Natural killer cell (primary cell): ENCODE data around the gene RIC1. TPM values are rescaled to one million over a fixed set of nuclear protein-coding genes. Genes with fewer than 3 reads are reported as not detected.

ENCODE experiments used
- ATAC-seq, 3 donors: fragments of 150-1000 bp in 2 of 3; fragments of 200-7000 bp in 1 of 3; cut with Tn5 transposase; 1 replicate in 1 of 3; 2 replicates in 2 of 3; pipeline ENCODE4 v1.10.0; 2021; ENCODE audit warnings: mild to moderate bottlenecking in 2 of 3, moderate library complexity in 2 of 3
- DNase-seq, 2 donors: peaks; one replicate each; pipeline versions ENCODE4 v3.0.0 to v3.0.0-alpha.2; 2013 to 2021; ENCODE audit warnings: mixed read lengths in 1 of 2
- H3K27ac ChIP-seq: one replicate; pipeline ENCODE4 v1.5.1; 2013; ENCODE audit warnings: mild to moderate bottlenecking, low read length
- H3K27me3 ChIP-seq: one replicate; pipeline ENCODE4 v1.6.1; 2013; ENCODE audit warnings: low read length; ENCODE audit not compliant: control insufficient read depth, insufficient read depth
- H3K36me3 ChIP-seq: one replicate; pipeline ENCODE4 v1.6.1; 2013; ENCODE audit warnings: low read length; ENCODE audit not compliant: control insufficient read depth, insufficient read depth
- H3K4me1 ChIP-seq: one replicate; pipeline ENCODE4 v1.6.1; 2013; ENCODE audit warnings: low read length; ENCODE audit not compliant: control insufficient read depth, insufficient read depth
- H3K4me3 ChIP-seq: one replicate; pipeline ENCODE4 v1.5.1; 2013; ENCODE audit warnings: low read length
- H3K9me3 ChIP-seq: one replicate; pipeline ENCODE4 v1.6.1; 2013; ENCODE audit warnings: low read length; ENCODE audit not compliant: control insufficient read depth, insufficient read depth
- H3K27ac Mint-ChIP-seq, 2 donors: one replicate each; pipeline ENCODE4 v1.8.0; 2022; ENCODE audit warnings: mild to moderate bottlenecking in 2 of 2, mixed read lengths in 2 of 2, moderate library complexity in 1 of 2
- H3K27me3 Mint-ChIP-seq, 2 donors: one replicate each; pipeline ENCODE4 v1.8.0; 2022; ENCODE audit warnings: low read depth in 2 of 2, mixed read lengths in 2 of 2
- H3K36me3 Mint-ChIP-seq: one replicate; pipeline ENCODE4 v1.8.0; 2022; ENCODE audit warnings: mixed read lengths
- H3K4me1 Mint-ChIP-seq, 2 donors: one replicate each; pipeline ENCODE4 v1.8.0; 2022; ENCODE audit warnings: mixed read lengths in 2 of 2
- H3K4me3 Mint-ChIP-seq: one replicate; pipeline ENCODE4 v1.8.0; 2022; ENCODE audit warnings: mild to moderate bottlenecking, moderate library complexity, mixed read lengths
- H3K9me3 Mint-ChIP-seq, 2 donors: one replicate each; pipeline ENCODE4 v1.8.0; 2022; ENCODE audit warnings: mixed read lengths in 2 of 2
- WGBS: methylation state at CpG from one replicate; pipeline ENCODE4 v1.1.7; 2013; ENCODE audit warnings: missing lambda C conversion rate; ENCODE audit not compliant: insufficient coverage; 5-methylcytosine and 5-hydroxymethylcytosine counted together
- intact Hi-C: fragments of 100-400 bp; cut with micrococcal nuclease; formaldehyde crosslinking; loops from one replicate; pipeline ENCODE4 v1.14.2; 2022
- total RNA-seq, 4 donors: library from RNA; stranded (reverse); fragments of 120-200 nt in 1 of 4; gene quantifications; one replicate each; pipeline versions ENCODE4 v1.2.3 to v1.2.4, GENCODE V29; 2013 to 2022
- TF ChIP-seq, protein P1 (sequence below): fragments of 200-600 bp; IDR thresholded peaks from one replicate; pipeline ENCODE4 v1.8.0; 2022; ENCODE audit warnings: antibody characterized with exemption

RIC1 gene
- total RNA-seq, 3 donors from 2014 or later (not counting 1 experiment from before 2014, with no cell fraction given), result 23.5 to 33.9 (median 31.8) TPM

DNA sequence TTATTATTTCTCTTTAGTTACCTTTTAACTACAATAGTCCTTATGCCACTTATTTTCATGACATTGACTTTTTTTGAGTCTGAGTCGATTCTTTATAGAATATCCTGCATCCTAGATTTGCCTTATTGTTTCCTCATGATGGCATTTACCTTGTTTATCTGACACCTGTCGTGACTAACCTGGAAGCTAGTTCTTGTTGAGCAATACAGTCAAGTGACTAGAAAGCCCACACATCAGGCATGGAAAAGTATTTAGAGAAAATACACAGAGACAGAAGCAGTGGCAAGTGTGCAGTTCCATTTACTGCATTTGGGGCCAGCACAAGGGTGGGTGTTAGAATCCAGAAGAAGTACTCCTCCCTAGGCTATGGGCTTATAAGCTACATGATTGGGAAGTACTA lies 106.2 kb downstream of the RIC1 start:
- no peaks in the 10 kb centered on the region for H3K4me1 ChIP-seq
- Mint-ChIP-seq H3K4me3 (no peak overlapping the region), H3K9me3 (no peaks in the 10 kb centered on the region), H3K27ac (no peak overlapping the region), H3K36me3 (peaks cover 19% of the 10 kb centered on the region), H3K27me3 (no peaks in the 10 kb centered on the region), H3K4me1 (peaks cover 0 to 4% of the 10 kb centered on the region in 2 donors)
- ATAC-seq (no peak), DNase-seq (no peak)
- no peak overlapping the region for H3K4me3 ChIP-seq
- intact Hi-C loops, result no loop called here
- no peaks in the 10 kb centered on the region for H3K9me3 ChIP-seq
- H3K27me3 ChIP-seq, result no peaks in the 10 kb centered on the region
- H3K27ac ChIP-seq, result no peak overlapping the region
- TF ChIP-seq, protein P1, sequence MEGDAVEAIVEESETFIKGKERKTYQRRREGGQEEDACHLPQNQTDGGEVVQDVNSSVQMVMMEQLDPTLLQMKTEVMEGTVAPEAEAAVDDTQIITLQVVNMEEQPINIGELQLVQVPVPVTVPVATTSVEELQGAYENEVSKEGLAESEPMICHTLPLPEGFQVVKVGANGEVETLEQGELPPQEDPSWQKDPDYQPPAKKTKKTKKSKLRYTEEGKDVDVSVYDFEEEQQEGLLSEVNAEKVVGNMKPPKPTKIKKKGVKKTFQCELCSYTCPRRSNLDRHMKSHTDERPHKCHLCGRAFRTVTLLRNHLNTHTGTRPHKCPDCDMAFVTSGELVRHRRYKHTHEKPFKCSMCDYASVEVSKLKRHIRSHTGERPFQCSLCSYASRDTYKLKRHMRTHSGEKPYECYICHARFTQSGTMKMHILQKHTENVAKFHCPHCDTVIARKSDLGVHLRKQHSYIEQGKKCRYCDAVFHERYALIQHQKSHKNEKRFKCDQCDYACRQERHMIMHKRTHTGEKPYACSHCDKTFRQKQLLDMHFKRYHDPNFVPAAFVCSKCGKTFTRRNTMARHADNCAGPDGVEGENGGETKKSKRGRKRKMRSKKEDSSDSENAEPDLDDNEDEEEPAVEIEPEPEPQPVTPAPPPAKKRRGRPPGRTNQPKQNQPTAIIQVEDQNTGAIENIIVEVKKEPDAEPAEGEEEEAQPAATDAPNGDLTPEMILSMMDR, result no peak
- peaks cover 12% of the 10 kb centered on the region for H3K36me3 ChIP-seq
- 100% methylated on average over 2 of the region's 2 CpGs for WGBS

GRCh38 chr9:5736563-5737346 lies 107.8 kb downstream of the RIC1 start:
- DNase-seq (no peak), ATAC-seq (no peak)
- Histone ChIP-seq H3K27ac (no peak overlapping the region), H3K4me1 (no peaks in the 10 kb centered on the region), H3K36me3 (peaks cover 12% of the 10 kb centered on the region), H3K4me3 (no peak overlapping the region), H3K27me3 (no peaks in the 10 kb centered on the region), H3K9me3 (no peaks in the 10 kb centered on the region)
- Mint-ChIP-seq H3K9me3 (no peaks in the 10 kb centered on the region), H3K36me3 (peaks cover 24% of the 10 kb centered on the region), H3K4me3 (no peak overlapping the region), H3K27me3 (no peaks in the 10 kb centered on the region), H3K4me1 (peaks cover 0 to 7% of the 10 kb centered on the region in 2 donors), H3K27ac (no peak overlapping the region)
- 100% methylated on average over 1 of the region's 2 CpGs for WGBS
- TF ChIP-seq, protein P1, result no peak
- intact Hi-C loops, result no loop called here

- Histone ChIP-seq H3K36me3 (peaks cover 30% of the 10 kb centered on the region), H3K9me3 (no peaks in the 10 kb centered on the region), H3K27me3 (no peaks in the 10 kb centered on the region), H3K4me3 (no peak overlapping the region), H3K4me1 (no peaks in the 10 kb centered on the region), H3K27ac (no peak overlapping the region)
- TF ChIP-seq, protein P1, result no peak
- peaks cover 24% of the 10 kb centered on the region for H3K36me3 Mint-ChIP-seq
- H3K9me3 Mint-ChIP-seq, result no peaks in the 10 kb centered on the region
- ATAC-seq, result no peak
- H3K27me3 Mint-ChIP-seq, result no peaks in the 10 kb centered on the region
- intact Hi-C loops, result no loop called here
- peaks cover 0 to 8% of the 10 kb centered on the region in 2 donors for H3K4me1 Mint-ChIP-seq
- 100% methylated on average over 2 of the region's 3 CpGs for WGBS
- DNase-seq, result no peak
- H3K4me3 Mint-ChIP-seq, result no peak overlapping the region
- no peak overlapping the region for H3K27ac Mint-ChIP-seq
These were observed 114.2 kb downstream of the RIC1 start for GRCh38 chr9:5743109-5743508.
